ENCODE results near the gene AKAP7. TPM values are rescaled to one million over a fixed set of nuclear protein-coding genes. Genes with fewer than 3 reads are reported as not detected.

AKAP7 gene
- polyA plus RNA-seq, 1 donor from 2014 or later: 1.6 TPM

- H3K4me3 ChIP-seq (ENCODE audit: low read length): no peak overlapping the region
- H3K9me2 ChIP-seq (ENCODE audit: insufficient read depth, low read length): no peaks in the 10 kb centered on the region
- TF ChIP-seq CTCF (IDR thresholded peaks at IDR 0.05; ENCODE audit: poor library complexity, severe bottlenecking) (no peak), RAD21 (conservative IDR thresholded peaks at IDR 0.05) (no peak), POLR2AphosphoS5 (IDR thresholded peaks at IDR 0.05) (no peak), REST (IDR thresholded peaks at IDR 0.05; ENCODE audit: borderline replicate concordance) (no peak), EP300 (conservative IDR thresholded peaks at IDR 0.05; ENCODE audit: poor library complexity, severe bottlenecking) (no peak), MXI1 (conservative IDR thresholded peaks at IDR 0.05; ENCODE audit: poor library complexity, severe bottlenecking) (no peak), EZH2 (IDR thresholded peaks at IDR 0.05; ENCODE audit: borderline replicate concordance, insufficient read depth, low read length, poor library complexity, severe bottlenecking) (no peak), TAF1 (IDR thresholded peaks at IDR 0.05; ENCODE audit: low read depth) (no peak), SMC3 (conservative IDR thresholded peaks at IDR 0.05; ENCODE audit: poor library complexity) (no peak)
- H3K79me2 ChIP-seq (replicated peaks; ENCODE audit: insufficient read depth, low read length): no peaks in the 10 kb centered on the region
- no peaks in the 10 kb centered on the region for H4K20me1 ChIP-seq (ENCODE audit: insufficient read depth)
- no peaks in the 10 kb centered on the region for H3F3A ChIP-seq (ENCODE audit: insufficient read depth, low read length, poor library complexity, severe bottlenecking)
- H3K4me2 ChIP-seq (ENCODE audit: low read length): no peak overlapping the region
- H3K27me3 ChIP-seq (ENCODE audit: insufficient read depth, low read depth, low read length): no peaks in the 10 kb centered on the region
- no peak overlapping the region for H3K27ac ChIP-seq (ENCODE audit: low read length)
- H3K9me3 ChIP-seq (ENCODE audit: low read length): no peaks in the 10 kb centered on the region
- H3K9ac ChIP-seq (ENCODE audit: low read length): no peak overlapping the region
- no peaks in the 10 kb centered on the region for H3K36me3 ChIP-seq (ENCODE audit: insufficient read depth, low read length)
- H2AFZ ChIP-seq (ENCODE audit: low read depth, low read length): no peak overlapping the region
These were observed 80.0 kb downstream of the AKAP7 start for GRCh38 chr6:131215219-131215618.

- Histone ChIP-seq H4K20me1 (ENCODE audit: insufficient read depth) (no peaks in the 10 kb centered on the region), H3K79me2 (replicated peaks; ENCODE audit: insufficient read depth, low read length) (no peaks in the 10 kb centered on the region), H3K9me3 (ENCODE audit: low read length) (no peaks in the 10 kb centered on the region), H3K4me3 (ENCODE audit: low read length) (no peak overlapping the region), H3K27ac (ENCODE audit: low read length) (no peak overlapping the region), H3K27me3 (ENCODE audit: insufficient read depth, low read depth, low read length) (no peaks in the 10 kb centered on the region), H3K9me2 (ENCODE audit: insufficient read depth, low read length) (no peaks in the 10 kb centered on the region), H3K36me3 (ENCODE audit: insufficient read depth, low read length) (no peaks in the 10 kb centered on the region), H2AFZ (ENCODE audit: low read depth, low read length) (no peak overlapping the region), H3K4me2 (ENCODE audit: low read length) (no peak overlapping the region), H3K9ac (ENCODE audit: low read length) (no peak overlapping the region), H3F3A (ENCODE audit: insufficient read depth, low read length, poor library complexity, severe bottlenecking) (no peaks in the 10 kb centered on the region)
- no peak for TF ChIP-seq RAD21 (conservative IDR thresholded peaks at IDR 0.05)
- TF ChIP-seq REST (IDR thresholded peaks at IDR 0.05; ENCODE audit: borderline replicate concordance): no peak
- TF ChIP-seq CTCF (IDR thresholded peaks at IDR 0.05; ENCODE audit: poor library complexity, severe bottlenecking): no peak
- no peak for TF ChIP-seq SMC3 (conservative IDR thresholded peaks at IDR 0.05; ENCODE audit: poor library complexity)
- TF ChIP-seq EZH2 (IDR thresholded peaks at IDR 0.05; ENCODE audit: borderline replicate concordance, insufficient read depth, low read length, poor library complexity, severe bottlenecking): no peak
- TF ChIP-seq POLR2AphosphoS5 (IDR thresholded peaks at IDR 0.05): no peak
These were observed 81.0 kb downstream of the AKAP7 start for GRCh38 chr6:131216246-131216645.

Data from neural cell (in vitro differentiated cells).